NCI-H2227 (cell line): ENCODE results near the gene CNOT6.
"Not testable (repeated sequence)": the region's sequence is repeated elsewhere in the genome, so short reads cannot be mapped to it uniquely, and the experiment has no call there.

Experiments
- DNase-seq: peaks from one replicate; lab custom pipeline; 2025; ENCODE audit not compliant: unreplicated experiment; lab: John Stamatoyannopoulos, UW

Gene CNOT6

DNA sequence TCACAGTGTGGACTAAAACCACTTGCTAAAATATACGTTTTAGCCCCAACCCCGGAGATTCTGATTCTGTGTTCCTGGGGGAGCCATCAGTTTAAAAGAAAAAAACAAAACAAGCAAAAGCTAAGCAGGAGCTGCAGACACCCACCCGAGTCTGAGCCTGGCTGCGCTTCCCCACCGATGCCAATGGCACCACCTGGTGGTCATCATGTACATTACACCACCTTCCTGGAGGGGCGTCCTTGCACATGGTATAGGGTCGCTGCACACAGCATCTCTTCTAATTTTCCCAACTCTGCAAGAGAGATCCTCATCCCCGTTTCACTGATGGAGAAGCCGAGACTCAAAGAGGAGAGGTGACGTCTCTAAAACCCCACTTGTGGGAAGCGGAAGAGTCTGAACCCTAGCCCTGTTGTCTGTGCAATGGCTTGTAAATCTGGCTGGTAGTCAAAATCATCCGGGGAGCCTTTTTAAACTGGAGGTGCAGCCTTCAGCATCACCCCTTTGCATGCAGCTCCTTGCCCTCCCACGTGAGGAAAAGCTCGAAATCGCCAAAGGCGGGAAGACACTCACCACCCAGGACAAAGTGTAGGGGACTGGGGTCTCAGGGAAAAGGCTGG is 23.1 kb upstream of the CNOT6 start:
- DNase-seq: peak; percentile 66

GRCh38 chr5:180471866-180472265 is 22.3 kb upstream of the CNOT6 start:
- DNase-seq: no peak

GRCh38 chr5:180472269-180472668 is 21.9 kb upstream of the CNOT6 start:
- no peak for DNase-seq

DNA sequence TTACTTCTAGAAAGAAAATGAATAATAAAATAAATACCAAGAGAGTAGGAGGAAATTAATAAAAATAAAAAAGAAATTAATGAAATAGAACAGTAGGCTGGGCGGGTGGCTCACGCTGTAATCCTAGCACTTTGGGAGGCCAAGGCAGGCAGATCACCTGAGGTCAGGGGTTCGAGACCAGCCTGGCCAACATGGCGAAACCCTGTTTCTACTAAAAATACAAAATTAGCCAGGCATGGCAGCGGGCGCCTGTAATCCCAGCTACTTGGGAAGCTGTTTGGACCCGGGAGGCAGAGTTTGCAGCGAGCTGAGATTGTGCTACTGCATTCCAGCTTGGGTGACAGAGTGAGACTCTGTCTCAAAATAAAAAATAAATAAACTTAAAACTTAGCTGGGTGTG is 20.8 kb upstream of the CNOT6 start:
- DNase-seq: not testable (repeated sequence)

DNA sequence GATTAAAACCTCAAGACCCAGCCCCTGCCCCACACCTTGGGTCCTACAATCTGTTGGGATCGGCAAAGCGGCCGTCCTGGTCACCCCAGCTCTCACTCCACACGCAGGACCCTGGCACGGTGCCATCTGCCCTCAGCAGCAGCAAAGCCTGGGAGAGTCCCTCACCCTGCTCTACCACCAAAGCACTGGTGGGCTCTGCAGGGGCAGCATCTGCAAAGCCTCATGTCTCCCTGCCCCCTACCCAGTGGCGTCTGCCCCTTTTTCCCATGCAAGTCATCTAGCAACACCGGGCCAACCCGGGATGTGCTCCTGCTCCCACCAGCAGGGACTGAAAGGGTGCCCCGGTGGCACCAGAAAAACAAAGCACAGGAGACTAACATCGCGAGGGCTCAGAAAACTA is 19.6 kb upstream of the CNOT6 start:
- DNase-seq: no peak

GRCh38 chr5:180475969-180476524 is 18.1 kb upstream of the CNOT6 start:
- not testable (repeated sequence) for DNase-seq

DNA sequence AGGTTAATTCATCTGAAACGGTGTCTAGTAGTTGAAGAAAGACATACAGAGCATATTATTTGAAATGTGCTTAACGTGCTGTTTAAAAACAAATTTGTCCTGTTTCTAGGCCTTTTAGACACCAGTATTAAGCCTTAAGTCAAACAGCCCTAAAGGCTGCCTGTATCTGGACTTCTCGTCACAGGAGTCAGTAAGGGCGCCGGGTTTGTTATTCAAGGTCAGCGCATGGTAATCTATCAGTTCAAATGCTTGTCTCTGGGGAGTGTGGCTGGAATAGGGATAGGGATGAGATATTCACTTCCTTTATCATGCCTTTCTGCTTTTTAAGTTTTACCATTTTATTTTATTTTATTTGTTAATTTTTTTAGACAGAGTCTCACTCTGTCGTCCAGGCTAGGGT is 9.4 kb upstream of the CNOT6 start:
- DNase-seq: no peak

DNA sequence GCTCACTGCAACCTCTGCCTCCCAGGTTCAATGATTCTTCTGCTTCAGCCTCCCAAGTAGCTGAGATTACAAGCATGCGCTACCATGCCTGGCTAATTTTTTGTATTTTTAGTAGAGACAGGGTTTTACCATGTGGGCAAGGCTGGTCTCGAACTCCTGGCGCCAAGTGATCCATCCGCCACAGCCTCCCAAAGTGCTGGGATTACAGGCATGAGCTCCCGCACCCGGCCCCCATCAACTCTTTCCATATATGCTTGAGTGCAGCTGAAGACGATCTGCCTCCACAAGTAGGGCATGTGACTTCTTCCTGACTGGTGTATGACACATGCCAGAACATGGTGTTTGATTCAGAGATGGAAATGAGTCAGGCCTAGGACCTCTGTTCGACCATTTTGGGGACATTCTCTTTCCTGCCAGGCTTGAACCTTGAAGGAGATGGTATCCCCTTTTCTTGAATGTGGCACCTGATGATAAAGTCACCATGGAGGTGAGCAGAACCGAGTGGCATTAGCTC is 7.5 kb upstream of the CNOT6 start:
- no peak for DNase-seq

GRCh38 chr5:180487556-180487955 is 6.6 kb upstream of the CNOT6 start:
- no peak for DNase-seq

- DNase-seq: no peak
These were observed 2.7 kb upstream of the CNOT6 start for GRCh38 chr5:180491496-180491895.

GRCh38 chr5:180492226-180492903 is 1.8 kb upstream of the CNOT6 start:
- no peak for DNase-seq

GRCh38 chr5:180494510-180495181 is 467 bp downstream of the CNOT6 start:
- DNase-seq: peak; percentile 63

DNA sequence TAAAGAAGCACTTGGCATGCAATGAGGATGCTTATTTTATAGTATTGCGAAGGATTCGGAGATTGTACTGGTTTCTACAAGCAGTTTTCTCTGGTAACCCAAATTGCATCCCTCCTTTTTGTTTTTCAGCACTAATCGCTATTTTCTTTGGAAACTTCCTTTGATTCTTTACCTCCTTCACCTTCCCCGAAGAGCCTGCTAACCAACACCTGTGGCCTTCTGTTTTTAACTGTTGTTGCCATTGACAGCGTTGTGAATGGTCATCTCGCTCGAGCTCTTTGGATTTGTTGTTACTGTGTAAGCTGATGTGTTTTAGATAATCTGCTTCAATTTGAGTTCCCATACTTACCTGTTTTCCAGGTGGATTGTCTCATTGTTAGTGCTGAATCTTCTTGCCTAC is 1.1 kb downstream of the CNOT6 start:
- DNase-seq: no peak

DNA sequence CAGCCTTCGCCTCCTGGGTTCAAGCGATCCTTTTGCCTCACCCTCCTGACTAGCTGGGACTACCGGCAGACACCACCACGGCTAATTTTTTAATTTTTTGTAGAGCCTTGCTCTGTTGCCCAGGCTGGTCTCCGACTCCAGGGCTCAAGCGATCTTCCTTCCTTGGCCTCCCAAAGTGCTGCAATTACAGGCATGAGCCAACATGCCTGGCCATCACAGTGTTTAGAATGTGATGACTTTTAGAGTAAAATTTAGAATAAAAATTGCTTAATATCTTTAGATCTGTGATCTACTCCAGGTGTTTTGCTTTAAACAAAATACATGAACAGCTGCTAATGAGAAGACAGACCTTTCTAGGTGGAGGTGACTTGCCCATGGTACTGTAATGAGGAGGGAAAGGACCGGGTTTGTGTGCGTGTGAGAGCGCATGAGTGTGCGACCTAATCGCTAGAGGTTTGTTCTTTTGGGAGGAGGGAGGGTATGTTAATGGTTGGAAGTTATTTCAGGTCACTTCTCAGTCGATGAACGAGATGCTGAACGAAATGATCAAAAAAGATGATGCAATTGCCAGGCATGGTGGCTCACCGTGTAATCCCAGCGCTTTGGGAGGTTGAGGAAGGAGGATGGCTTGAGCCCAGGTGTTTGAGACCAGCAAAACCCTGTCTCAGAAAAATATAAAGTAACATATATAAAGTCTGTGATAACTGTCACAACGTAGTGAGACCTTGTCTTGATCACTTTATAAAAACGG is 2.0 kb downstream of the CNOT6 start:
- no peak for DNase-seq

DNA sequence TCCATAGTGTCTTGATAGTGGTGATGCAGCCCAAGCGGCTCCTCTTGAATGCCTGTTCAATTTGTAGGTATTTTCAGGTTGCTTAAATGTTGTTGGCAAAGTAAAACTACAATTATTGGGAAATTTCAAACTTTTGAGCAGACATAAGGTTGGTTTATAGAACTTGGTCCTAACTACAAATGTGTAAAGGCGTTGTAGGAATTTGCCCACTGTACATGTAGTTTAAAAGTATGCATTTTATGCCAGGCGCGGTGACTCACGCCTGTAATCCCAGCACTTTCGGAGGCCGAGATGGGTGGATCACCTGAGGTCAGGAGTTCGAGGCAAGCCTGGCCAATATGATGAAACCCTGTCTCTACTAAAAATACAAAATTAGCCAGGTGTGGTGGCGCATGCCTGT is 2.6 kb downstream of the CNOT6 start:
- DNase-seq: not testable (repeated sequence)

- DNase-seq: not testable (repeated sequence)
These were observed 3.7 kb downstream of the CNOT6 start for GRCh38 chr5:180497865-180498264.

DNA sequence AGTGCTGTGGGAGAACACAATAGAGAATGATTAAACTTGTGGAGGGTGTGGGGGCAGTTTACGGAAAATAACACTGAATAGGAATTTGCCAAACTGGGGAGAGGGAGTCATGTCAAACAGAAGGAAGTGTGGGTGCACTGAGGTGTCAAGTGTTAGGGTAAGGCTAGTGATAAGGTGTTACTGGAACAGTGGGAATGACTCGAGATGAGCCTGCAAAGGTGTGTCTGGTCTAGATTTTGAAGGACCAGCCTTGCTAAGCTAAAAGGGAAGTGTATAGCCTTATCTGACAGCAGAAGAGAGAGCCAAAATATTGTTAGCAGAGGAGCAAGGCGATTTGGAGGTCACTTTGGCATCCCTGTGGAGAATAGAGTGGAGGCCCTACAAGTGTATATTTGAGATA is 4.2 kb downstream of the CNOT6 start:
- no peak for DNase-seq

DNA sequence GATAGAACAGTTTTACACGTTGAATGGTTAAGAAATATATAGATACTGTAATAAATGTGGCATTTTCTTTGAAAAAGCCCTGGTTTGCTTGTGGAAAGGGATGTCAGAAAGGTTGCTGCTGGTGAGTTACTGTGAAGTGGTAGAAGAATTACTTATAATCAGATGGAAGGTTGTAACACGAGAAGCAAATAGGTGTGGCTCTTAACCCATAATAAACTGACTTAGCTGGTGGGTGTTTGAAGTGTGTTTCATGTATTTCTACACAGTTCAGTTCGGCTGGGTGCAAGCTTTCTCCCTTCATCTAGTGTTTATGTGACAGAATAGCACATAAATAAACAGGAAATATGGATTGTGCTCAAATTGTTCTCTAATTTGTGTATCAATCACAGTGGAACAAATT is 5.5 kb downstream of the CNOT6 start:
- no peak for DNase-seq

DNA sequence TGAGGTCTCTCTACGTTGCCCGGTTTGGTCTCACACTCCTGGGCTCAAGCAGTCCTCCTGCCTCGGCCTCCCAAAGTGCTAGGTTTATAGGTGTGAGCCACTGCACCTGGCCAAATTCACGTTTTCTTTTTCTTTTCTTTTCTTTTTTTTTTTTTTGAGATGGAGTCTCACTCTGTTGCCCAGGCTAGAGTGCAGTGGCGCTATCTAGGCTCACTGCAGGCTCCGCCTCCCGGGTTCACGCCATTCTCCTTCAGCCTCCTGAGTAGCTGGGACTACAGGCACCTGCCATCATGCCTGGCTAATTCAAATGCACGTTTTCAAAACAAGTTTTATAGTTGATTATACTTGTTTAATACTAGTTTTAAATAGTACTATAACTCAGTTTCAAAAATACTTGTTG is 6.1 kb downstream of the CNOT6 start:
- DNase-seq: not testable (repeated sequence)

DNA sequence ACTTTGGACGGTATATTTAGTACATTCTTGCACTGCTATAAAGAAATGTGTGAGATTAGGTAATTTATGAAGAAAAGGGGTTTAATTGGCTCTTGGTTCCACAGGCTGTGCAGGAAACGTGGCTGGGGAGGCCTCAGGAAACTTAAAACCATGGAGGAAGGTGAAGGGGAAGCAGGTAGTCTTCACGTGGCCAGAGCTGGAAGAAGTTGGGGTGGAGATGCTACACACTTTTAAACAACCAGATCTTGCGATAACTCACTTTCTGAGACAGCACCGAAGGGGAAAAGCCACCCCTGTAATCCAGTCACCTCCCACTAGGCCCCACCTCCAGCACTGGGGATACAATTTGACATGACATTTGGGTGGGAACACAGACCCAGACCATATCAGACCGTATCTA is 13.5 kb downstream of the CNOT6 start:
- DNase-seq: no peak

- DNase-seq: no peak
These were observed 21.1 kb downstream of the CNOT6 start for GRCh38 chr5:180515294-180515693.
